Effector memory CD4-positive, alpha-beta T cell (primary cell): ENCODE data around the gene TMEM45B.
A peak's percentile ranks its signal among the peaks of the same experiment; 100 is the strongest.
"Not testable (repeated sequence)": the region's sequence is repeated elsewhere in the genome, so short reads cannot be mapped to it uniquely, and the experiment has no call there.

Experiments used
- DNase-seq, 3 donors: peaks; one replicate each; pipeline ENCODE4 v3.0.0-alpha.2; 2020
- H3K27ac ChIP-seq: 2 replicates; pipeline ENCODE4 v1.7.0; 2013; ENCODE audit warnings: mild to moderate bottlenecking, low read length, moderate library complexity; ENCODE audit not compliant: insufficient read depth, poor library complexity, severe bottlenecking
- H3K27me3 ChIP-seq: replicated peaks from 2 replicates; pipeline ENCODE4 v1.7.0; 2013; ENCODE audit warnings: mild to moderate bottlenecking, low read length; ENCODE audit not compliant: insufficient read depth, control insufficient read depth, poor library complexity, severe bottlenecking
- H3K36me3 ChIP-seq: 2 replicates; pipeline ENCODE4 v1.7.0; 2013; ENCODE audit warnings: mild to moderate bottlenecking, low read length, moderate library complexity; ENCODE audit not compliant: control insufficient read depth, insufficient read depth
- H3K4me1 ChIP-seq: 2 replicates; pipeline ENCODE4 v1.7.0; 2013; ENCODE audit warnings: low read length, mild to moderate bottlenecking; ENCODE audit not compliant: control insufficient read depth, insufficient read depth, poor library complexity, severe bottlenecking
- H3K4me3 ChIP-seq: 2 replicates; pipeline ENCODE4 v1.7.0; 2013; ENCODE audit warnings: low read length, low read depth, mild to moderate bottlenecking; ENCODE audit not compliant: insufficient read depth, poor library complexity, severe bottlenecking
- H3K9me3 ChIP-seq: 2 replicates; pipeline ENCODE4 v1.7.0; 2013; ENCODE audit warnings: mild to moderate bottlenecking, low read length, moderate library complexity; ENCODE audit not compliant: control insufficient read depth
- total RNA-seq, 3 donors: gene quantifications; one replicate each; lab custom pipeline; 2026; lab: John Stamatoyannopoulos, UW

The TMEM45B gene
- 1.5 to 6.9 (median 3.5) reads per million in 3 donors for total RNA-seq

GRCh38 chr11:129815596-129816461 lies at the start of gene TMEM45B:
Gene TMEM45B (plus strand): TSS chr11:129815848. CDS start chr11:129852483, 36,635 bp downstream.
- Histone ChIP-seq H3K4me3 (peak within 1 kb of the TSS; percentile 68), H3K27ac (peak within 1 kb of the TSS; percentile 32), H3K4me1 (peaks cover 7% of the 10 kb centered on the region), H3K36me3 (no peaks in the 10 kb centered on the region), H3K9me3 (no peaks in the 10 kb centered on the region), H3K27me3 (no peaks in the 10 kb centered on the region)
- DNase-seq, result no peak

GRCh38 chr11:129766898-129767604 lies 48.6 kb upstream of the TMEM45B start:
- H3K9me3 ChIP-seq, result no peaks in the 10 kb centered on the region
- no peak overlapping the region for H3K4me3 ChIP-seq
- no peaks in the 10 kb centered on the region for H3K36me3 ChIP-seq
- DNase-seq, result no peak
- no peak overlapping the region for H3K27ac ChIP-seq
- no peaks in the 10 kb centered on the region for H3K27me3 ChIP-seq
- no peaks in the 10 kb centered on the region for H3K4me1 ChIP-seq

GRCh38 chr11:129767827-129768226 lies 47.8 kb upstream of the TMEM45B start:
- Histone ChIP-seq H3K27ac (no peak overlapping the region), H3K27me3 (no peaks in the 10 kb centered on the region), H3K4me1 (no peaks in the 10 kb centered on the region), H3K36me3 (no peaks in the 10 kb centered on the region), H3K9me3 (no peaks in the 10 kb centered on the region), H3K4me3 (no peak overlapping the region)
- no peak for DNase-seq

GRCh38 chr11:129768356-129768755 lies 47.3 kb upstream of the TMEM45B start:
- no peaks in the 10 kb centered on the region for H3K9me3 ChIP-seq
- no peaks in the 10 kb centered on the region for H3K36me3 ChIP-seq

GRCh38 chr11:129769059-129769458 lies 46.6 kb upstream of the TMEM45B start:
- Histone ChIP-seq H3K27ac (no peak overlapping the region), H3K36me3 (no peaks in the 10 kb centered on the region), H3K27me3 (no peaks in the 10 kb centered on the region), H3K4me1 (no peaks in the 10 kb centered on the region), H3K4me3 (no peak overlapping the region), H3K9me3 (no peaks in the 10 kb centered on the region)
- DNase-seq, result no peak

More at GRCh38 chr11:129768356-129768755, 47.3 kb upstream of the TMEM45B start:
- no peaks in the 10 kb centered on the region for H3K4me1 ChIP-seq
- no peak for DNase-seq
- no peaks in the 10 kb centered on the region for H3K27me3 ChIP-seq
- no peak overlapping the region for H3K27ac ChIP-seq
- no peak overlapping the region for H3K4me3 ChIP-seq

- Histone ChIP-seq H3K27ac (no peak overlapping the region), H3K4me1 (no peaks in the 10 kb centered on the region), H3K27me3 (no peaks in the 10 kb centered on the region), H3K36me3 (no peaks in the 10 kb centered on the region), H3K9me3 (no peaks in the 10 kb centered on the region), H3K4me3 (no peak overlapping the region)
- no peak for DNase-seq
Observed at GRCh38 chr11:129770993-129771392, 44.7 kb upstream of the TMEM45B start.

- not testable (repeated sequence) for H3K4me1 ChIP-seq, DNase-seq, H3K27ac ChIP-seq
Observed at GRCh38 chr11:129771456-129771855, 44.2 kb upstream of the TMEM45B start.

GRCh38 chr11:129778877-129779276 lies 36.8 kb upstream of the TMEM45B start:
- DNase-seq, result no peak
- Histone ChIP-seq H3K27me3 (no peaks in the 10 kb centered on the region), H3K36me3 (no peaks in the 10 kb centered on the region), H3K9me3 (no peaks in the 10 kb centered on the region), H3K27ac (no peak overlapping the region), H3K4me1 (no peaks in the 10 kb centered on the region), H3K4me3 (no peak overlapping the region)

More at GRCh38 chr11:129771456-129771855, 44.2 kb upstream of the TMEM45B start:
- H3K36me3 ChIP-seq, H3K27me3 ChIP-seq, H3K4me3 ChIP-seq, H3K9me3 ChIP-seq: not testable (repeated sequence)

- Histone ChIP-seq H3K36me3 (no peaks in the 10 kb centered on the region), H3K27ac (no peak overlapping the region), H3K9me3 (no peaks in the 10 kb centered on the region), H3K4me1 (no peaks in the 10 kb centered on the region), H3K4me3 (no peak overlapping the region), H3K27me3 (no peaks in the 10 kb centered on the region)
- DNase-seq, result no peak
Observed at GRCh38 chr11:129779342-129779741, 36.3 kb upstream of the TMEM45B start.
